PC-9 (cell line): ENCODE measurements around the gene NTMT1. TPM values are rescaled to one million over a fixed set of nuclear protein-coding genes. Genes with fewer than 3 reads are reported as not detected.

Experiments used
- BruUV-seq: library from RNA; stranded (reverse); fragments of 400-500 nt; replicated peaks from 2 replicates; lab custom pipeline; 2021; lab: Mats Ljungman, UMichigan
- CTCF ChIA-PET: fragments of 300-600 bp; sonication (Branson Sonifier 250); formaldehyde crosslinking; loops from one replicate; lab custom pipeline; 2022; ENCODE audit warnings: antibody characterized with exemption; lab: Charles Lee
- POLR2A ChIA-PET: fragments of 300-600 bp; sonication (Branson Sonifier 250); formaldehyde crosslinking; loops from one replicate; lab custom pipeline; 2022; ENCODE audit warnings: antibody characterized with exemption; ENCODE audit not compliant: unreplicated experiment; lab: Charles Lee
- DNase-seq, 2 experiments: peaks; one replicate each; pipeline versions ENCODE4 v3.0.0 to v3.0.0-alpha.2; 2015 to 2022; ENCODE audit warnings: mixed read lengths in 1 of 2
- H2AFZ ChIP-seq: fragments of 200-600 bp; sonication (generic); 2 replicates; pipeline ENCODE4 v1.8.1; 2017; ENCODE audit warnings: antibody characterized with exemption
- H3F3A ChIP-seq: fragments of 200-600 bp; sonication (generic); 2 replicates; pipeline ENCODE4 v1.8.1; 2017; ENCODE audit warnings: antibody characterized with exemption, mild to moderate bottlenecking, low read depth; ENCODE audit not compliant: insufficient read depth
- H3K27ac ChIP-seq: fragments of 200-600 bp; sonication (generic); 2 replicates; pipeline ENCODE4 v1.6.1; 2016; ENCODE audit warnings: mixed run types
- H3K27me3 ChIP-seq: fragments of 200-600 bp; sonication (generic); 2 replicates; pipeline ENCODE4 v1.6.1; 2016; ENCODE audit warnings: low read depth, mixed run types; ENCODE audit not compliant: insufficient read depth
- H3K36me3 ChIP-seq: fragments of 200-600 bp; sonication (generic); 2 replicates; pipeline ENCODE4 v1.6.1; 2016; ENCODE audit warnings: low read depth, mixed run types
- H3K4me1 ChIP-seq: fragments of 200-600 bp; sonication (generic); replicated peaks from 2 replicates; pipeline ENCODE4 v1.6.1; 2016; ENCODE audit warnings: mixed run types; ENCODE audit not compliant: insufficient read depth
- H3K4me2 ChIP-seq: fragments of 200-600 bp; sonication (generic); 2 replicates; pipeline ENCODE4 v1.6.1; 2017; ENCODE audit warnings: mixed run types
- H3K4me3 ChIP-seq: fragments of 200-600 bp; sonication (generic); 2 replicates; pipeline ENCODE4 v1.6.1; 2016; ENCODE audit warnings: mixed run types
- H3K79me2 ChIP-seq: fragments of 200-600 bp; sonication (generic); 2 replicates; pipeline ENCODE4 v1.6.1; 2017; ENCODE audit warnings: low read depth, mixed run types
- H3K9me2 ChIP-seq: fragments of 200-600 bp; sonication (generic); 2 replicates; pipeline ENCODE4 v1.8.1; 2017; ENCODE audit warnings: mild to moderate bottlenecking; ENCODE audit not compliant: insufficient read depth
- H3K9me3 ChIP-seq: fragments of 200-600 bp; sonication (generic); 2 replicates; pipeline ENCODE4 v1.8.1; 2016; ENCODE audit warnings: low read depth; ENCODE audit not compliant: insufficient read depth
- H4K20me1 ChIP-seq: fragments of 200-600 bp; sonication (generic); 2 replicates; pipeline ENCODE4 v1.8.1; 2017; ENCODE audit not compliant: insufficient read depth
- EZH2 ChIP-seq: fragments of 200-600 bp; sonication (generic); IDR thresholded peaks from 2 replicates; pipeline ENCODE4 v1.8.0; 2017; ENCODE audit warnings: antibody characterized with exemption, low read depth
- intact Hi-C: fragments of 100-400 bp; cut with micrococcal nuclease; formaldehyde crosslinking; loops from one replicate; pipeline ENCODE4 v1.10.0; 2022; ENCODE audit not compliant: unreplicated experiment
- total RNA-seq: library from RNA; stranded (reverse); gene quantifications from 2 replicates; pipeline ENCODE4 v1.2.3, GENCODE V29; 2021
- TF ChIP-seq, protein P1 (sequence below): fragments of 200-600 bp; sonication (generic); conservative IDR thresholded peaks from 2 replicates; pipeline ENCODE4 v1.6.1; 2017; ENCODE audit warnings: mixed run types, antibody characterized with exemption, mild to moderate bottlenecking, moderate library complexity

Gene NTMT1
- total RNA-seq, 1 experiment from 2014 or later, result 52.5 TPM

- intact Hi-C loops, result no loop called here
- no peaks in the 10 kb centered on the region; the same call in 1 of the 2 replicates for H3K36me3 ChIP-seq
- POLR2A ChIA-PET, result no interaction called here
Measured at GRCh38 chr9:129632460-129632859, 6.5 kb downstream of the NTMT1 start.

DNA sequence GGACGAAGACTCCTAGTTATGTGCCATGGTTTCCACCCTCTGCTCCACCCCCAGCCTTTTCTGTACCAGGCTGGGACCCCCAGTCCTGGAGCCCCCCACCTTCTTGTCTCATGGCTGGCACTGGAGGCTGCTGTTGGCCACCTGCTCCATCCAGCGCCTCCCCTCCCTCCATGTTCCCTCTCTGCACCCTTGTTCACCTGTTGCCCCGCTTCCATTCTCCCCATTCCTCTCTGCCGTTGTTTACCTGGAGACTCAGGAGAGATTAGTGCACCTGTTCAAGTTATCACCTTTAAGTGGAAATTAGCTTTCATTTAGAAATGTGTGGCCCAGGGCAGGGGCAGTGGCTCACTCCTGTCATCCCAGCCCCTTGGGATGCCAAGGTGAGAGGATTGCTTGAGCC is 7.2 kb downstream of the NTMT1 start:
- intact Hi-C loops, result no loop called here
- no peaks in the 10 kb centered on the region; the same call in 1 of the 2 replicates for H3K36me3 ChIP-seq
- H3K79me2 ChIP-seq, result peaks cover 52% of the 10 kb centered on the region
- DNase-seq, result no peak
- CTCF ChIA-PET, result no interaction called here
- peaks cover 7% of the 10 kb centered on the region; the same call in 1 of the 2 replicates for H3K4me1 ChIP-seq
- no peak overlapping the region for H3K27ac ChIP-seq
- no peak overlapping the region for H3K4me3 ChIP-seq
- H3K27me3 ChIP-seq, result no peaks in the 10 kb centered on the region
- TF ChIP-seq EZH2, result no peak
- TF ChIP-seq, protein P1, sequence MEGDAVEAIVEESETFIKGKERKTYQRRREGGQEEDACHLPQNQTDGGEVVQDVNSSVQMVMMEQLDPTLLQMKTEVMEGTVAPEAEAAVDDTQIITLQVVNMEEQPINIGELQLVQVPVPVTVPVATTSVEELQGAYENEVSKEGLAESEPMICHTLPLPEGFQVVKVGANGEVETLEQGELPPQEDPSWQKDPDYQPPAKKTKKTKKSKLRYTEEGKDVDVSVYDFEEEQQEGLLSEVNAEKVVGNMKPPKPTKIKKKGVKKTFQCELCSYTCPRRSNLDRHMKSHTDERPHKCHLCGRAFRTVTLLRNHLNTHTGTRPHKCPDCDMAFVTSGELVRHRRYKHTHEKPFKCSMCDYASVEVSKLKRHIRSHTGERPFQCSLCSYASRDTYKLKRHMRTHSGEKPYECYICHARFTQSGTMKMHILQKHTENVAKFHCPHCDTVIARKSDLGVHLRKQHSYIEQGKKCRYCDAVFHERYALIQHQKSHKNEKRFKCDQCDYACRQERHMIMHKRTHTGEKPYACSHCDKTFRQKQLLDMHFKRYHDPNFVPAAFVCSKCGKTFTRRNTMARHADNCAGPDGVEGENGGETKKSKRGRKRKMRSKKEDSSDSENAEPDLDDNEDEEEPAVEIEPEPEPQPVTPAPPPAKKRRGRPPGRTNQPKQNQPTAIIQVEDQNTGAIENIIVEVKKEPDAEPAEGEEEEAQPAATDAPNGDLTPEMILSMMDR, result no peak
- no peaks in the 10 kb centered on the region for H3K9me3 ChIP-seq
- H3K4me2 ChIP-seq, result no peak overlapping the region
- H4K20me1 ChIP-seq, result peaks cover 77% of the 10 kb centered on the region
- H2AFZ ChIP-seq, result no peak overlapping the region
- peaks cover 44% of the 10 kb centered on the region for H3F3A ChIP-seq
- POLR2A ChIA-PET, result no interaction called here
- no TSS peak for BruUV-seq
- no peaks in the 10 kb centered on the region for H3K9me2 ChIP-seq

More at GRCh38 chr9:129632460-129632859, 6.5 kb downstream of the NTMT1 start:
- no peak overlapping the region for H3K4me3 ChIP-seq
- no peak overlapping the region for H3K27ac ChIP-seq
- peaks cover 40% of the 10 kb centered on the region for H3F3A ChIP-seq
- DNase-seq, result no peak
- peaks cover 85% of the 10 kb centered on the region for H4K20me1 ChIP-seq
- no peak overlapping the region for H3K4me2 ChIP-seq
- peaks cover 15% of the 10 kb centered on the region for H3K4me1 ChIP-seq
- TF ChIP-seq, protein P1, result no peak
- TF ChIP-seq EZH2, result no peak
- no TSS peak for BruUV-seq
- CTCF ChIA-PET, result no interaction called here
- H2AFZ ChIP-seq, result no peak overlapping the region
- H3K79me2 ChIP-seq, result peaks cover 59% of the 10 kb centered on the region
- H3K9me3 ChIP-seq, result no peaks in the 10 kb centered on the region
- H3K27me3 ChIP-seq, result no peaks in the 10 kb centered on the region
- no peaks in the 10 kb centered on the region for H3K9me2 ChIP-seq

GRCh38 chr9:129633848-129634247 is 7.9 kb downstream of the NTMT1 start:
- Histone ChIP-seq H3F3A (peaks cover 41% of the 10 kb centered on the region), H3K36me3 (no peaks in the 10 kb centered on the region), H3K4me3 (no peak overlapping the region), H3K4me1 (0 out of 2 replicates have a peak, but pooled peaks cover under 1% of the 10 kb centered on the region), H2AFZ (no peak overlapping the region), H3K27me3 (no peaks in the 10 kb centered on the region), H3K79me2 (peaks cover 45% of the 10 kb centered on the region), H3K9me2 (no peaks in the 10 kb centered on the region), H4K20me1 (peaks cover 77% of the 10 kb centered on the region), H3K4me2 (no peak overlapping the region), H3K9me3 (no peaks in the 10 kb centered on the region), H3K27ac (no peak overlapping the region)
- intact Hi-C loops, result no loop called here
- no peak for DNase-seq
- POLR2A ChIA-PET, result no interaction called here
- TF ChIP-seq EZH2, result no peak
- TF ChIP-seq, protein P1, result no peak
- CTCF ChIA-PET, result no interaction called here
- no TSS peak for BruUV-seq
